HepG2 (cell line): ENCODE results near the gene ITPRIP. TPM values are rescaled to one million over a fixed set of nuclear protein-coding genes. Genes with fewer than 3 reads are reported as not detected.
A peak's percentile ranks its signal among the peaks of the same experiment; 100 is the strongest.

Experiments used
- ATAC-seq: fragments of 200-7000 bp; cut with Tn5 transposase; 3 replicates; pipeline ENCODE4 v1.9.1; 2020; ENCODE audit warnings: mild to moderate bottlenecking, moderate library complexity
- BruUV-seq: library from RNA; stranded (reverse); fragments of 400-500 nt; replicated peaks from 2 replicates; lab custom pipeline; 2021; lab: Mats Ljungman, UMichigan
- CTCF ChIA-PET: fragments of 300-600 bp; formaldehyde crosslinking; extraction: SDS; loops from one replicate; lab custom pipeline; 2021; ENCODE audit warnings: low total read pairs, inconsistent platforms, low intra/inter-chr PET ratio; lab: Yijun Ruan, JAX
- POLR2A ChIA-PET: fragments of 350-600 bp; sonication (Branson Sonifier 250); formaldehyde crosslinking; loops from one replicate; lab custom pipeline; 2020; ENCODE audit warnings: antibody characterized with exemption, inconsistent platforms; lab: Yijun Ruan, JAX
- DNase-seq: peaks from one replicate; pipeline ENCODE4 v3.0.0-alpha.2; 2015; ENCODE audit warnings: low spot score
- FAIRE-seq: peaks from 3 replicates; lab custom pipeline; 2011; peaks lifted over from hg19 to GRCh38; lab: Jason Lieb, UNC
- H2AFZ ChIP-seq: one replicate; pipeline ENCODE4 v1.6.1; 2011; ENCODE audit warnings: low read length, inconsistent platforms
- H3K27ac ChIP-seq: fragments of 300-600 bp; 3 replicates; pipeline ENCODE4 v1.8.0; 2011; ENCODE audit warnings: mixed run types, mild to moderate bottlenecking, mixed read lengths, low read length, inconsistent platforms; ENCODE audit not compliant: insufficient read depth; ENCODE audit errors: extremely low read length
- H3K27me3 ChIP-seq, 2 experiments: fragments of 200-600 bp in 1 of 2; 2 replicates in 1 of 2; 3 replicates in 1 of 2; pipeline versions ENCODE4 v1.6.0 to v1.8.0; 2011; ENCODE audit warnings: low read length in 2 of 2, mild to moderate bottlenecking in 2 of 2, moderate library complexity in 2 of 2, inconsistent platforms in 1 of 2; ENCODE audit not compliant: insufficient read depth in 2 of 2, control insufficient read depth in 1 of 2
- H3K36me3 ChIP-seq, 2 experiments: fragments of 200-600 bp in 1 of 2; replicated peaks in 1 of 2; 2 replicates in 1 of 2; 3 replicates in 1 of 2; pipeline versions ENCODE4 v1.5.1 to v1.8.0; 2011; ENCODE audit warnings: low read length in 2 of 2, inconsistent platforms in 1 of 2; ENCODE audit not compliant: insufficient read depth in 2 of 2, control insufficient read depth in 1 of 2
- H3K4me1 ChIP-seq: 2 replicates; pipeline ENCODE4 v1.5.1; 2012; ENCODE audit warnings: low read length, inconsistent platforms; ENCODE audit not compliant: insufficient read depth
- H3K4me2 ChIP-seq: 2 replicates; pipeline ENCODE4 v1.6.0; 2011; ENCODE audit warnings: low read depth, low read length, inconsistent platforms
- H3K4me3 ChIP-seq, 3 experiments: fragments of 200-600 bp in 1 of 3; sonication (generic), shearing (Covaris generic) in 1 of 3; replicated peaks in 1 of 3; 2 replicates each; pipeline ENCODE4 v1.5.1; 2011 to 2016; ENCODE audit warnings: low read length in 3 of 3, inconsistent platforms in 2 of 3, low read depth in 2 of 3, mild to moderate bottlenecking in 2 of 3, control low read depth in 1 of 3, mixed read lengths in 1 of 3; ENCODE audit not compliant: insufficient read depth in 1 of 3
- H3K79me2 ChIP-seq: one replicate; pipeline ENCODE4 v1.6.1; 2011; ENCODE audit warnings: low read length, inconsistent platforms; ENCODE audit not compliant: insufficient read depth
- H3K9ac ChIP-seq: 2 replicates; pipeline ENCODE4 v1.6.0; 2011; ENCODE audit warnings: mild to moderate bottlenecking, low read depth, low read length, inconsistent platforms; ENCODE audit not compliant: insufficient read depth
- H3K9me3 ChIP-seq: 2 replicates; pipeline ENCODE4 v1.5.1; 2012; ENCODE audit warnings: mild to moderate bottlenecking, low read length
- H4K20me1 ChIP-seq: 2 replicates; pipeline ENCODE4 v1.6.0; 2011; ENCODE audit warnings: inconsistent platforms, mild to moderate bottlenecking, low read length, moderate library complexity; ENCODE audit not compliant: insufficient read depth
- CEBPB ChIP-seq: IDR thresholded peaks from 2 replicates; pipeline ENCODE4 v1.6.1; 2011; ENCODE audit warnings: low read depth, low read length, improper control_type of control experiment, borderline replicate concordance
- HNF4A ChIP-seq: sonication (generic); formaldehyde crosslinking; IDR thresholded peaks from 2 replicates; pipeline ENCODE4 v1.4.0; 2020; ENCODE audit warnings: missing genetic modification reagents
- KDM5A ChIP-seq: fragments of 200-600 bp; sonication (generic); IDR thresholded peaks from 2 replicates; pipeline ENCODE4 v1.7.0; 2018; ENCODE audit warnings: antibody characterized with exemption, mild to moderate bottlenecking, low read length, borderline replicate concordance
- MATR3 ChIP-seq: sonication (generic); formaldehyde crosslinking; IDR thresholded peaks from 2 replicates; pipeline ENCODE4 v1.4.0; 2020; ENCODE audit warnings: missing genetic modification reagents
- RFXAP ChIP-seq: sonication (generic); formaldehyde crosslinking; IDR thresholded peaks from 2 replicates; pipeline ENCODE4 v1.4.0; 2020; ENCODE audit warnings: missing genetic modification reagents, borderline replicate concordance
- ZBTB38 ChIP-seq: sonication (generic); formaldehyde crosslinking; IDR thresholded peaks from 2 replicates; pipeline ENCODE4 v1.5.1; 2020; ENCODE audit warnings: mild to moderate bottlenecking, missing genetic modification reagents
- ZC3H4 ChIP-seq: sonication (generic); formaldehyde crosslinking; IDR thresholded peaks from 2 replicates; pipeline ENCODE4 v1.4.0; 2020; ENCODE audit warnings: missing genetic modification reagents, borderline replicate concordance
- ZNF33B ChIP-seq: sonication (generic); formaldehyde crosslinking; IDR thresholded peaks from 2 replicates; pipeline ENCODE4 v1.5.1; 2020; ENCODE audit warnings: mild to moderate bottlenecking, missing genetic modification reagents
- ZNF468 ChIP-seq: sonication (generic); formaldehyde crosslinking; IDR thresholded peaks from 2 replicates; pipeline ENCODE4 v1.8.0; 2022; ENCODE audit warnings: mild to moderate bottlenecking, moderate library complexity, missing genetic modification reagents
- ZNF556 ChIP-seq: sonication (generic); formaldehyde crosslinking; IDR thresholded peaks from 2 replicates; pipeline ENCODE4 v1.4.0; 2020; ENCODE audit warnings: mild to moderate bottlenecking, missing genetic modification reagents, borderline replicate concordance
- ZNF614 ChIP-seq: IDR thresholded peaks from 2 replicates; pipeline ENCODE4 v1.6.1; 2018; ENCODE audit warnings: missing biosample characterization, missing genetic modification reagents, inconsistent platforms, borderline replicate concordance
- ZNF644 ChIP-seq: IDR thresholded peaks from 2 replicates; pipeline ENCODE4 v1.6.1; 2016; ENCODE audit warnings: low read depth
- WGBS: methylation state at CpG from one replicate; pipeline ENCODE4 v1.1.6; 2017; ENCODE audit warnings: low lambda C conversion rate; 5-methylcytosine and 5-hydroxymethylcytosine counted together
- in situ Hi-C: cut with HindIII; loops from 2 replicates; pipeline ENCODE4 v1.10.0; 2017; ENCODE audit warnings: low pct_unique_long_range_greater_than_20kb; ENCODE audit not compliant: extremely low pct_ligation_motif_present
- intact Hi-C: fragments of 100-400 bp; cut with micrococcal nuclease; formaldehyde crosslinking; loops from one replicate; pipeline ENCODE4 v1.10.0; 2022; ENCODE audit not compliant: unreplicated experiment
- polyA plus RNA-seq, 8 experiments: library from polyadenylated mRNA; depleted of rRNA in 3 of 8; stranded (reverse) in 7 of 8; unstranded in 1 of 8; fragments of >200 nt; fragmentation: Illumina TruSeq in 4 of 8; extraction: Trizol in 4 of 8; gene quantifications; 2 replicates each; pipeline versions ENCODE4 v1.2.1 to v1.2.3, GENCODE V29; 2011 to 2016; ENCODE audit warnings: low read depth in 4 of 8, missing spikeins in 1 of 8, mixed read lengths in 1 of 8; ENCODE audit not compliant: insufficient read depth in 1 of 8
- total RNA-seq, 5 experiments: library from RNA; depleted of rRNA; stranded (reverse); fragments of >200 nt; fragmentation: Illumina TruSeq; extraction: Trizol; gene quantifications; 2 replicates each; pipeline ENCODE4 v1.2.3, GENCODE V29; 2016; ENCODE audit warnings: low read depth in 1 of 5
- TF ChIP-seq, protein P1 (sequence below): sonication (generic); formaldehyde crosslinking; IDR thresholded peaks from 2 replicates; pipeline ENCODE4 v1.8.1; 2023; ENCODE audit warnings: mild to moderate bottlenecking, missing genetic modification reagents
- TF ChIP-seq, protein P2 (sequence below): sonication (generic); formaldehyde crosslinking; IDR thresholded peaks from 2 replicates; pipeline ENCODE4 v1.4.0; 2020; ENCODE audit warnings: missing genetic modification reagents, borderline replicate concordance

ITPRIP gene
- total and polyA plus RNA-seq, 2 of the 13 experiments (the other 11 are each of a cell fraction or from before 2014, with no cell fraction given) = 1.00 to 2.8 TPM

DNA sequence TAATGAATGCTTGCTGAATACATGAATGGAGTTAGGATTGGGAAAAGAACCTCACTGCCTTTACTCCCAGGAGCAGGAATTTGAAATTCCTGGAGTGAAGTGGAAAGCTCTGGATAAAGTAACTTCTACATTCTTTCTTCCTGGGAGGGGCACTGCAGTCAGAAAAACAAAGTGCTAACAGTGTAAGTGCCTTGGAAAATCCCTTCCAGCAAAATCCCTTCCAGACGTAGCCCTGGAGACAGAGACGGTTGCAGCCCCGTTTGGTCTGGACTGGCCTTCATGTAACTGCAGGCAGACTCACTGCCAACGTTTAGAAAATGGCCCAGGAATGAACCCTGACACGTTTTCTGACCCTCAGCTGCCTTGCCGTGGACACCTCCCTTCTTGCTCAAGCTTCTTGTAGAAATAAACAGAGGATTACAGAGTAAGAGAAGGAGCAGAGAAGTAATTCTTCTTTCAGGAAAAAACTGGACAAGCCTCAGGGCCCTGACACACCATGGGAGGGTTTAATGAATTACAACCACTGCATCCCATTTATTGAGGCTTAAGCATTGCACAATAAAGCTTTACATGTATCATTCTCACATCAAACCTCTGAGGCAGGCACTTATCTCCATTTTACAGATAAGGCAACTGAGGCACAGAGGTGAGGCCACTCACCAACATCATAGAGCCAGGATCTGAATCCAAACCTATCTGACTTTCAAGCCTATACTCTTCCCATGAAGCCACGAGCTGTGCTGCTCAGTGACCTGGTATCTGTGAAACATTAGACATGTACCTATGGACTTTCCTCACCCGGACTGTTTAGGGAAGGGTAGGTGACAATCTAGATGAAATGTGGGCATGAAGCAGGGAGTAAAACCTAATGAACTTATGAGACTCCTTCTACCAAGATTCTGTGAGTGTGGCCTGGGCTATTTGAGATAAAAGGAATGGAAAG lies 7.8 kb downstream of the ITPRIP start:
- no TSS peak for BruUV-seq
- in situ Hi-C loops = no loop called here
- H3K36me3 ChIP-seq = no peaks in the 10 kb centered on the region; a peak in 1 of 5 replicates
- peak; percentile 25 for DNase-seq
- H3K4me2 ChIP-seq = peak overlapping the region; percentile 79
- no peaks in the 10 kb centered on the region for H3K27me3 ChIP-seq
- TF ChIP-seq HNF4A (peak; percentile 26; the same call in 1 of the 2 replicates), CEBPB (peak; percentile 59; the same call in 1 of the 2 replicates), MATR3 (no peak)
- ATAC-seq = peak; percentile 78
- CTCF ChIA-PET = no interaction called here
- POLR2A ChIA-PET = interaction anchor here (1.0 to 1.1 kb wide), 2 partner anchors 8 to 9 kb away, joined by 4 to 5 read pairs; partner anchors contain the start of gene ITPRIP
- no peak overlapping the region for H3K27ac ChIP-seq
- WGBS = 8% methylated on average over 8 of the region's 8 CpGs
- no peak overlapping the region for H2AFZ ChIP-seq
- no peak overlapping the region for H3K9ac ChIP-seq
- H4K20me1 ChIP-seq = no peaks in the 10 kb centered on the region
- H3K9me3 ChIP-seq = no peaks in the 10 kb centered on the region
- FAIRE-seq = peak; percentile 64
- H3K4me1 ChIP-seq = peaks cover 61% of the 10 kb centered on the region
- H3K4me3 ChIP-seq = peak overlapping the region in 1 of 3 experiments; percentile 27; a peak in 2 of 6 replicates
- no peaks in the 10 kb centered on the region for H3K79me2 ChIP-seq
- intact Hi-C loops = loop anchor here (1.0 kb wide), 1 partner anchor 8 kb away; the partner anchor contains the start of gene ITPRIP

DNA sequence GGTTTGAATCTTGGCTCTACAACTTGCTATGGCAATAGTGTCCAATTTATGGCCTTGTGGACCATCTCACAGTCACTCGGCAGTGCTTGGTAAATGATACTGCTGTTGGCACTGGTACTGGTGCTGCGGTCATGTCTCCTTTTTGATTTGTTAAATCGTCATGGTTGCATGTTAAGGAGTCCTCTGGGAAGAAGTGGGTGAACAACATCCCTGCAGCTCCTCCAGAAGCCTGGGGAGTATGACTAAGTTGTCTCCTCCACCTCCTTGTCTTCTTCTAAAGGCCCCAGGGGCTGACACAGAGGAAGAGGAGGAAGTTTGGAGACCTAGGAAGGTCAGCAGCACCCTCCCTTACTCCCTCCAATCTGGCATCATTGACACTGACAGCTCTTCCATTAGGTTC lies 8.5 kb downstream of the ITPRIP start:
- no TSS peak for BruUV-seq
- Histone ChIP-seq H3K27ac (no peak overlapping the region), H3K9me3 (no peaks in the 10 kb centered on the region), H3K9ac (no peak overlapping the region), H3K79me2 (no peaks in the 10 kb centered on the region), H3K27me3 (no peaks in the 10 kb centered on the region), H3K36me3 (no peaks in the 10 kb centered on the region; a peak in 1 of 5 replicates), H3K4me2 (peak overlapping the region; percentile 79), H2AFZ (no peak overlapping the region), H3K4me3 (no peak overlapping the region; a peak in 1 of 6 replicates), H3K4me1 (peaks cover 61% of the 10 kb centered on the region), H4K20me1 (no peaks in the 10 kb centered on the region)
- ATAC-seq = no peak
- in situ Hi-C loops = no loop called here
- no peak for DNase-seq
- CTCF ChIA-PET = no interaction called here
- WGBS = no CpG with 5 or more reads among the region's 3 CpGs
- intact Hi-C loops = loop anchor here (1.0 kb wide), 1 partner anchor 9 kb away; the partner anchor contains the start of gene ITPRIP
- POLR2A ChIA-PET = interaction anchor here (1.0 to 1.1 kb wide), 2 partner anchors 9 to 10 kb away, joined by 4 to 5 read pairs; partner anchors contain the start of gene ITPRIP
- FAIRE-seq = no peak
- TF ChIP-seq, protein P1, sequence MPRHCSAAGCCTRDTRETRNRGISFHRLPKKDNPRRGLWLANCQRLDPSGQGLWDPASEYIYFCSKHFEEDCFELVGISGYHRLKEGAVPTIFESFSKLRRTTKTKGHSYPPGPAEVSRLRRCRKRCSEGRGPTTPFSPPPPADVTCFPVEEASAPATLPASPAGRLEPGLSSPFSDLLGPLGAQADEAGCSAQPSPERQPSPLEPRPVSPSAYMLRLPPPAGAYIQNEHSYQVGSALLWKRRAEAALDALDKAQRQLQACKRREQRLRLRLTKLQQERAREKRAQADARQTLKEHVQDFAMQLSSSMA (CRISPR knock-in tag) = no peak
- TF ChIP-seq ZNF556 (CRISPR knock-in tag) = no peak
- TF ChIP-seq, protein P2, sequence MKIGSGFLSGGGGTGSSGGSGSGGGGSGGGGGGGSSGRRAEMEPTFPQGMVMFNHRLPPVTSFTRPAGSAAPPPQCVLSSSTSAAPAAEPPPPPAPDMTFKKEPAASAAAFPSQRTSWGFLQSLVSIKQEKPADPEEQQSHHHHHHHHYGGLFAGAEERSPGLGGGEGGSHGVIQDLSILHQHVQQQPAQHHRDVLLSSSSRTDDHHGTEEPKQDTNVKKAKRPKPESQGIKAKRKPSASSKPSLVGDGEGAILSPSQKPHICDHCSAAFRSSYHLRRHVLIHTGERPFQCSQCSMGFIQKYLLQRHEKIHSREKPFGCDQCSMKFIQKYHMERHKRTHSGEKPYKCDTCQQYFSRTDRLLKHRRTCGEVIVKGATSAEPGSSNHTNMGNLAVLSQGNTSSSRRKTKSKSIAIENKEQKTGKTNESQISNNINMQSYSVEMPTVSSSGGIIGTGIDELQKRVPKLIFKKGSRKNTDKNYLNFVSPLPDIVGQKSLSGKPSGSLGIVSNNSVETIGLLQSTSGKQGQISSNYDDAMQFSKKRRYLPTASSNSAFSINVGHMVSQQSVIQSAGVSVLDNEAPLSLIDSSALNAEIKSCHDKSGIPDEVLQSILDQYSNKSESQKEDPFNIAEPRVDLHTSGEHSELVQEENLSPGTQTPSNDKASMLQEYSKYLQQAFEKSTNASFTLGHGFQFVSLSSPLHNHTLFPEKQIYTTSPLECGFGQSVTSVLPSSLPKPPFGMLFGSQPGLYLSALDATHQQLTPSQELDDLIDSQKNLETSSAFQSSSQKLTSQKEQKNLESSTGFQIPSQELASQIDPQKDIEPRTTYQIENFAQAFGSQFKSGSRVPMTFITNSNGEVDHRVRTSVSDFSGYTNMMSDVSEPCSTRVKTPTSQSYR = no peak
- no peak for TF ChIP-seq ZNF644 (CRISPR knock-in tag)
- no peak for TF ChIP-seq ZNF468 (CRISPR knock-in tag)
- no peak for TF ChIP-seq ZC3H4 (CRISPR knock-in tag)
- no peak for TF ChIP-seq RFXAP (CRISPR knock-in tag)
- TF ChIP-seq KDM5A = no peak
- TF ChIP-seq ZNF614 (CRISPR knock-in tag) = no peak
- TF ChIP-seq ZNF33B = no peak
- TF ChIP-seq ZBTB38 = no peak
